ENCODE results near the gene QSOX2.

The QSOX2 gene

GRCh38 chr9:136255896-136256890 is 10.6 kb upstream of the QSOX2 start:
- DNase-seq = no peak
- intact Hi-C loops (cut with DNase I) = no loop called here

DNA sequence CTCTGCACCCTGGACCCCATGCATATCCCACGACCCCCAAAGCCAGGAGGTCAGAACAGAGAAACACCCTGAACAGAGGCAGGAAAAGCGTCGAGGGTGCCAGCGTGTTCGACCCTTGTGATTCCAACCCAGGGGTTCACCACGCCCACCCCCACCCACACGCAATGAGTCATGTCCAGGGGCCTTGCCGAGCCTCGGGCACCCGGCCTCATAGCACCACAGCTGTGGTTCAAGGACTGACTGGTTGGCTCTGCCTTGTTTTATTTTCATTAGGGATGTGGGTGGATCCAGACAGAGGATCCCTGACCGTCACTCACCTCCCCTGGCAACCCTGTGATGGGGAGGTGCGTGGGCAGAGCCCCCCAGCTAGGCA is 9.5 kb upstream of the QSOX2 start:
- intact Hi-C loops (cut with DNase I) = no loop called here
- DNase-seq = no peak

DNA sequence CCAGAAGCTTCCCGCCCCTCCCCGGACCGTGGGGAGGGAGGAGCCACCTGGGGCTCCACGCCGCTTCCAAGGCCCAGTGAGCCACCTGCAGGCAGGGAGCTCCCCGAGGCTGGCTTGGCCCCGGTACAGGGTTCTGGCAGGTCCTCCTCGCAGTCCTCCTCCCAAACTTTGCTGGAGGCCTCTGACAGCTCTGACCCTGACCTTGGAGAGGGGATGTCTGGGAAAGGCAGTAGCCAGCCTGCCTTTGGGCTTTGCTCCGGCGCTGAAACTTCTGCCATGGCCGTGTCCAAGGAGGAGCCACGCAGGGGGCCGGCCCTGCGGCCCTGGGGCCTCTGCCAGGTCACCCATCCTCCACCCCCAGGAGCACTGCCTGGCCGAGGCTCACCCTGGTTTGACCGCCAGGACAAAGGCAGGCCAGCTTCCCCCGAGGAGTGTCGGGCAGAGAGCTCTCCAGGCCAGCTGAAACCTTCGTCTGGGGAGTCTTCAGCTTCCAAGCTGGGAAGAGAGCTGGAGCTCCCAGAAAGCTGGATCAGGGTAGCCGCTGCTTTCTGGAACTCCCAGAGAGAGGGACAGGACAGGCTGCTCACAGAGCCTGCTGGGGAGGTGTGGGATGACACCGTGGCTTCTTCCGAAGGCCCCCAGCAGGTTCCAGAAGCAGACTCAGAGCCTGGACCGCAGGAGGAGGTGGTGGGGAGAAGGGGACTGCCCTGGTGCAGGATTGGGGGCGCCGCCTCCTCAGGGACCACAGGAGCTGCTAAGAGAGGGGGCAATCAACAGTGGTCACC is 9.0 kb upstream of the QSOX2 start:
- DNase-seq = peak in 1 of 42 donors; percentile 31
- intact Hi-C loops (cut with DNase I) = no loop called here

- DNase-seq = no peak
- intact Hi-C loops (cut with DNase I) = no loop called here
Measured at GRCh38 chr9:136253246-136254130, 7.9 kb upstream of the QSOX2 start.

DNA sequence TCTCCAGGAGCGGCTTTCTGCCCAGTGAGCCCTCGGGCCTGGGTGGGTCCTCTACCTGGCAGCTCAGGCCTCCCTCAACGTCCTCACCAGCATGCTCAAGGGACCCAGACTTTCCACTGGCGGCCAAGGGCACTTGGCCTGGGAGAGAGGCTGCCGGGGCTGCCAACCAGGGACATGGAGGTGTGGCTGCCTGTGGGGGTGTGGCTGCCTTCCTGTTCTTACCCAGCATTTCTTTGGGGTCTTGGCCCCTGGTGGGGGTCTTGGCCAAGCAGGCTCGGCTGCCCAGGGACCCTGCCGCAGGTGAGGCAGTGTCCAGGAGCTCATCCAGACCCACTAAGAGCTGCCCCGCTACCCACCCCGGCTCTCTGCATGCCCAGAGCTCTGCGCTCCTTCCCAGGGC is 7.2 kb upstream of the QSOX2 start:
- DNase-seq = no peak
- intact Hi-C loops (cut with DNase I) = no loop called here

GRCh38 chr9:136252281-136252680 is 6.7 kb upstream of the QSOX2 start:
- intact Hi-C loops (cut with DNase I) = no loop called here
- no peak for DNase-seq

DNA sequence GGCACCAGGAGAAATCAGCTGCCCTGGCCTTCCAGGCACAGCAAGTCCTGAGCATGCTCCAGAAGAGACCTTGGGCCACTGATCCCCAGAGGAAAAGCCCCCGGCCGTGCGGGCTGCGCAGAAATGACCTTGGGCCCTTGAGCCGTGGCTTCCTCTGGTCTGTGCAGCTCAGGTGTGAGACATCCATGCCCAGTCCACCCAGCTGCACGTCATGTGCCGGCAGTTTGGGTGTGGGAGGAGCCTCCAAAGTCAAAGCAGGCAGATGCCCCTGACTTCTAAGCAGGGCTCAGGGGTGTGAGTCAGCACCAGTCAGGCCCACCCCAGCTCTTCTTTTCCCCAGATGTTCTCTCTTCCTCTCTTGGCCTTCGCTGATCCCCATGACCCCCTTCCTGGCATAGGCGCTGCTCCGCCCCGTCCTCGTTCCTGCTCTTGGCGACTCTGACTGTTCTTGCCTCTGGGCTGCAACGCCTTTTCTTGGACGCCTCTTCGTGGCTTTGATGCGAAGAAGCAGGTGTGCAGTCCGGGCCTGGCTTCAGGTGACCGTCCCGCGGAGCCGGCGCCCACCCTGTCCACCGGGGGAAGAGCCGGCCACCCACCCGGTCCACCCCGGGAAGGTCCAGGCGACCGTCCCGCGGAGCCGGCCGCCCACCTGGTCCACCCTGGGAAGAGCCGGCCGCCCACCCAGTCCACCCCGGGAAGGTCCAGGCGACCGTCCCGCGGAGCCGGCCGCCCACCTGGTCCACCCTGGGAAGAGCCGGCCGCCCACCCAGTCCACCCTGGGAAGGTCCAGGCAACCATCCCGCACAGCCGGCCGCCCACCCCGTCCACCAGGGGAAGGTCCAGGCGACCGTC is 5.9 kb upstream of the QSOX2 start:
- DNase-seq = no peak
- intact Hi-C loops (cut with DNase I) = no loop called here

DNA sequence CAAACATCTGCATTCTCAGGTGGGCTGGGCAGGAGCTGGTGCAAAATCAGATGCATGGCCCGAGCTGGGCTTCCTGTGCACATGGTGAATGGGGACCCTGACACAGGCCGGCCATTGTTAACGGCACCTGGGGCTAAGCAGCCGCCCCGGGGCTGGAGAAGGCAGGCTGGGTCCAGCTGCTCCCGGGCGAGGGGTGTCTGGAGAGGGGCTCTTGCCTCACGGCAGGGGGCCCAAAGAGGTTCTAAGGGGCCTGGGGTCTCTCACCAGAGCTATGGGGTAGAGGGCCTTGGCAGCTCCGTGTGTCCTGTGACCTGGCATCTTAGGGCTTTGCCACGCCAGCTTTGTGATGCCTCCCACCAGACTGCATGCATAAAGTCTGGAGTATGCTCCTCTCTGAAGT is 5.1 kb upstream of the QSOX2 start:
- DNase-seq = no peak

GRCh38 chr9:136249877-136250559 is 4.4 kb upstream of the QSOX2 start:
- DNase-seq = no peak
- intact Hi-C loops (cut with DNase I) = loop anchor here (10.0 kb wide), 1 partner anchor 135 kb away; the partner anchor contains the start of gene TMEM250

More for the DNA sequence above, 5.1 kb upstream of the QSOX2 start:
- intact Hi-C loops (cut with DNase I) = no loop called here

DNA sequence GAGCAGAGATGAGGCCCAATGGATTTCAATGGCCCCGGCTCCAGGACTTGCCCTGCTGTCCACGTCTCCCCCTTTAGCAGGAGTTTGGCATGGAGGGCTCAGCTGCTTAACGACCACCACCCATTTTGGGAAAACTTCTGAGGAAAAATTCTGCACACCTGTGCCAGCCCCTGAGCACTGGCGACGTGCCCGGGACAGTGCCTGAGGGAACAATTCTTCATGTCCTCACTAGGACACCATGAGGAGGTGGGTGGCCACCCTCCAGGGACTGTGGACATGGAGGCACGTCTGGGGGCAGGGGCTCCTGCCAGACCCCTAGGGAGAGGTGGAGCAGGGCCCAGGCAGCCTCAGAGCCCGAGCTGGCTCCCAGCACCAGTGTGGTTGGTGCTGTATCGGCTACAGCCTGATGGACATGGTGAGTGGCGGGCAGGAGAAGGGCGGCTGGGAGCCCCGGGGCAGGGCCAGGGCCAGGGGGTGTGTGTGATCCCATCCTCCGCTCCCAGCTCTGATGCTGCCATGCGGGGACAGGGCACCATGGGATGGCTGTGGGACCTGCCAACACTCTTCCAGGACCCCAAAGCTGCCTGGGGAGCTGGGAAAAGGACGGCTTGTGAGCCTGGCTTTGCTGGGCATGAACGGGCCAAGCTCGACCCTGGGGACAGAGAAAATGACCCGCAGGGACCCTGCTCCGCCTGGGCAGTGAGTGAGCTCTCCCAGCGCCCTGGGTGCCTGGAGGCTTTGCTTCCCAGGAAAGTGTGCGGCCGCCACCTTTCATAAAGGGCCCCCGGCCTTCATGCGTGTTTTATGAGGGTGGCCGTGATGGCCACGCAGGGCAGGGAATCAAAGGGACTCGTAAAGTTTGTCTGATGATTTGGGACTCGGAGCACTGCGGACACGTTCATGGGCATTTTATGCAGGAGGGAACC is 3.6 kb upstream of the QSOX2 start:
- intact Hi-C loops (cut with DNase I) = loop anchor here (10.0 kb wide), 1 partner anchor 134 kb away; the partner anchor contains the start of gene TMEM250
- no peak for DNase-seq

GRCh38 chr9:136247947-136248637 is 2.5 kb upstream of the QSOX2 start:
- intact Hi-C loops (cut with DNase I) = loop anchor here (10.0 kb wide), 1 partner anchor 133 kb away; the partner anchor contains the start of gene TMEM250
- DNase-seq = no peak

DNA sequence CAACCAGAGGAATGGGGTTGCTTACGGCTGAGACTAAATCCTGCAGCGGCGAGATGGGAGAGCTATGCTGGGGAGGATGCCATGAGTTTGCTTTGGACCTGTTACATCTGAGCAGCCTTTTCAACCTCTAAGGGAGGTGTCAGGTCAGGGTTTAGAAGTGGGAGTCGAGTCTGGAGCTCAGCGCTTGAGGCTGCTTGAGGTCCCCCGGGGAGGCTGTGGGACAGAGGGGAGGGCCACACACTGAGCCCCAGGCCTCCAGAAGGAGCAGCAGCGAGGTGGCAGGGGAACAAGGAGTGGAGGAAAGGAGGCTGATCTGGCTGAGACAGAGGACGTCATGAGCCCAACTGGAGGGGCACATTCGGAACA is 1.9 kb upstream of the QSOX2 start:
- intact Hi-C loops (cut with DNase I) = loop anchor here (10.0 kb wide), 1 partner anchor 133 kb away; the partner anchor contains the start of gene TMEM250
- DNase-seq = no peak

- intact Hi-C loops (cut with DNase I) = loop anchor here (10.0 kb wide), 1 partner anchor 132 kb away; the partner anchor contains the start of gene TMEM250
- no peak for DNase-seq
Measured at GRCh38 chr9:136246849-136247550, 1.4 kb upstream of the QSOX2 start.

- no peak for DNase-seq
- intact Hi-C loops (cut with DNase I) = loop anchor here (10.0 kb wide), 1 partner anchor 130 kb away; the partner anchor contains the start of gene TMEM250
Measured at GRCh38 chr9:136244969-136245218, 718 bp downstream of the QSOX2 start.
